Stimulated activated CD4-positive, alpha-beta T cell treated with anti-CD3 and anti-CD28 coated beads, Interleukin-1b, Interleukin-23, amount 100 ng/mL, for 24 hours (primary cell): ENCODE data around the gene SCN3B.

Source experiments
- DNase-seq, 4 experiments: peaks; one replicate each; pipeline ENCODE4 v3.0.0-alpha.2; 2020; ENCODE audit warnings: low read depth in 4 of 4, low spot score in 1 of 4

Gene SCN3B

DNA sequence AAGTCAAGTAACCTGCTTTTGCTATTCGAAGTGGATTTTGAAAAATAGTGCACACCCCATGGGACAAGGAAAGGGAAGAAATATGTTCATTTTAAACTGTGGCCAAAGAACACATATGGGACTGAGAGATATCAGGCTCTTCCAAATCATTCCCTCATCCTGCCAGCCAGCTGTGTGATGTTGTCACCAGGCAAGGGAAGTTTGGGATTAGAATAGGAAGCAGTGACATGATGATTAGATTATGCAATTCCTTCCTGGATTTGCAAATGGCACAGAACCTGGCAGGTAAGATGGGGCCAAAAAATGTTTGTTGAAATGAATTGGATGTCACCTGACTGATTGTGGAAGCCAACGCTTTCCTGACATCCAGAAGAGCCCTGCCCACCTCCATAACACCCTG, 4.9 kb upstream of the SCN3B start:
- DNase-seq = no peak

DNA sequence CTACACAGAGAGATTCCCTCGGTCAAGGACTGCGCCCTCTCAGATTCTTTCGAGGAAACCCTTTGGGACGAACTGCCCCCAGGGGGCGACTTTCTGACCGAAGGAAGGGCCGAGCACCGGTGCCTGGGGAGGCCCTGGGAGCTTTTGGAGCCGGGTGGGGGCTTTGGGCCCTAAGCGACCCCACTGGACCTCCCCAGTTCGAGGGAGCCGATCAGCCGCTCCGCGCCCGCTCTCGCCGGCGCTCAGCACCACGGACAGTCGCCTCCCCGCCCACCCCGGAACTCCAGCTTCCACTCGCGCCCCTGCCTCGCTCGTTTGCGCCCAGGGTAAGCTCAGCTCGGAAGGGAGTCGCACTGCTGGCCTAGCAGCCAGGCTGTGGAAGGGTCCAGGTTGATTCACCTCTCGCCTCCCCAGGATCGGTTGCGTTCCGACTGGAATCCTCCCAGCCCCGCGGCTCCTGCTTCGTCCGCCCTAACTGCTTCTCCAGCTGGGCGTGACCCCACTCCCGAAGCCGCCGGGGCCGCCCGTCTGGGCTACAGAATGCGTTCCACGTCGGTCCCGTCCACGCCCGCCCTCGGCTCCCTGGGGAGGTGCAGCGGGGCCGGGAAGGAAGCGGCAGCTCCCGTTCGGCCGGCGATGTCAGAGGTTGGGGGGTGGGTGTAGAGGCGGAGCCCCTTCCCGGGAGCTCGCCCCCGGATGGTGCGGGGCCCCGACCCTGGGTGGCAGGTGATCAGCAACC, 428 bp downstream of the SCN3B start:
- DNase-seq = no peak

DNA sequence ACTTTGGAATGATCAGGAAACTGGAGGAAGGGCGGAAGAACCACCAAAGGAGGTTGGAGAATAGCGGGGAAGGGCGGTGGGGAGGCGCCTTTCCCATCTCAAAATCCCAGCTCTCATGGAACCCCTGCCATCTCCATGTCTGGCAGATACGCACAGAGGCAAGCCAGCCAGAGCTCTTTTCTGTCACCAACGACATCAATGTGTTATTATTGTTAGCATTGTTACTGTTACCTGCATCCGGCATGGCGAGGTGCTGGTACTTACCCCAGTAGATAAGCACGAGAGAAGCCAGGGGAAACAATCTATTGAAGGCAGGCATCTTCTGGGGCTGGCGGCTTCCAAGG, 969 bp downstream of the SCN3B start:
- no peak for DNase-seq

DNA sequence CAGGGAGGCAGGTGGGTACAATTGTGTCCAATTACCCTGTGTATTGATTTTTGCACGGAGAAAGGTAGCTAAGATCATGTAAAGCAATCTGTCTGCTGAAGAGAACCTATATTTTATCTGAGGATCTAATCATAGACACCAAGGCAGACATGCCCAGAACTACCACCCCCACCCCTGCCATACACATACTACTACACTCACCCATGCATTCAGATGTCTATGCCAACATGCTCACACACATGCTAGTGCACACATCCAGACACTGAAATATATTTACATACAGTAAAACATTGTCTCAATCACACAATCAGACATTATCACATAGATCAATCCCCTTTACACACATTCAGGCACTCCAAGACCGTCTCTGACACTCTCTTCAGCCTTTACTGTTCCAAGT, 1.8 kb downstream of the SCN3B start:
- DNase-seq = no peak

DNA sequence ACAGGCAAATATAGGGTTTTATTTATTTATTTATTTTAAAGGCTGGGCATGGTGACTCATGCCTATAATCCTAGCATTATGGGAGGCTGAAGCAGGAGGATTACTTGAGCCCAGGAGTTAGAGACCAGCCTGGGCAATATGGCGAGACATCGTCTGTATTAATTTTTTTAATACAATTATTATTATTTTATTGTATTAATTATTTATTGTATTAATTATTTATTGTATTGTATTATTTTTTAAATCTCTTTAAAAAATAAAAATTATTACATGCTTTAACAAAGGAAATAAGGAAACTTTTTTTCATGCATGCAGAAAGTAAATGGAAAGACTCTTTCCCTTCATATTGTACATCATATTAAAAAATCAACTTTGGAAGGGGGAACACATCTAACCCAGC, 3.5 kb downstream of the SCN3B start:
- DNase-seq = no peak

DNA sequence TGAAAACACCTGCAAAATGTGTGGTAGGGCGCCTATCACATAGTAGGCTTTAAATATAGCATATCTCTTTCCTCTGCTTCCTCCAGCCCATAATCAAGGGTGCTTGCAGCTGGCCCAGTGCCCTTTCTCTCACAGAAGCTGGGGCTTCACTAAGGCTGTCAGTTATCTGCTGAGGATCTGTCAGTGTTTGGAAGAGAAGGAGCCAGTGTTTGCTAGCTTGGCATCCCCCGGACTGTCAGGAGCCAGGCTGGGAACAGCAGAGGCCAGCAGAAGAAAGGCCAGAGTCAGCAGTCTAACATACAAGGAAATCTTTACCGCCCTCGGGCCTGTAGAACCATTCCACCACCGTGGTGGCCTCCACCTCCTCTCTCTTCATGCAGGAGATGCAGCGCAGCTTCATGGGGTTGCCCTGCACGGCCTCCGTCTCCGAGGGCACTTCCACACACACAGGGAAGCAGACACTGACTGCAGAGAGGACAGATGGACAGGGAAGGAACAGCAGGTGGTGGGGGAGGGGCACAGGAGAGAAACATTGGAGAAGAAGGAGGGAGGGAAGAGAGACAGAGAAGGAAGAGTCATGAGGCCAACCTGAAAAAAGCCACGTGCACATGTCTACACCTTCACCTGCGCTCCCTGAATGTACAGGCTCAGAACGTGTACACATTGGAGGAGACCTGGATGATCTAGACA, 9.0 kb downstream of the SCN3B start:
- DNase-seq = no peak

DNA sequence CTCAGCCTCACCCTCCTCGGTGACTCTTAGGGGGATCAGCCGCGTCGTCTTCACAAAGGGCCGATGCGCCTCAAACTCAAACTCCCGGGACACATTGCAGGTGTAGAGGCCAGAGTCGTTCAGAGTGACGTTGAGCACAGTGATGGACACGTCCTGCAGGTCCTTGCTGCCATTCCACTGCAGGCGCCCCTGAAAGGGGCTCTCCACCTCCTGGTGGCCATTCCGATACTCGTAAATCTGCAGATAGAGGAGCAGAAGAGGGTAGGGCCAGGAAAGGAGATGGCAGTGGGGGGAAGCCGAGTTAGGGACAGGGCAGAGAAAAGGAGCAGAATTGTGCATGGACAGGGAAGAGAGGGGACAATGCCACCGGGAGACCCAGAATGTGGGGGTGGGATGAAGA, 12.0 kb downstream of the SCN3B start:
- DNase-seq = no peak

DNA sequence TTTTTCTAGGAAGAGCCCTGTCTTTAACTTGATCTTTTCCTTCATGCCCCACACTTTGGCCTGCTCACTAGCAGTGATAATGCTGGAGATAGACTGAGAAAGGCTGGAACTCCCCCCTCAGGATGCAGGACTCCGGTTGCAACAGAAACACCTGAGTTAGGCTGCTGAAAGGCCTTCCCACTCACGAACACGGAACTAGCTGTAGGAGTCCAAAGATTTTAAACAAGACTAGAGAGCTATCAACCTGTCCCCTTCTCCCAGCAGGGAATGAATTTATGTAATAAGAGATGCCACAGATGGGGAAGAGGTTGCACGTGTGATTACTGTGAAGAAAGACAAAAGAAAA, 13.0 kb downstream of the SCN3B start:
- DNase-seq = no peak

DNA sequence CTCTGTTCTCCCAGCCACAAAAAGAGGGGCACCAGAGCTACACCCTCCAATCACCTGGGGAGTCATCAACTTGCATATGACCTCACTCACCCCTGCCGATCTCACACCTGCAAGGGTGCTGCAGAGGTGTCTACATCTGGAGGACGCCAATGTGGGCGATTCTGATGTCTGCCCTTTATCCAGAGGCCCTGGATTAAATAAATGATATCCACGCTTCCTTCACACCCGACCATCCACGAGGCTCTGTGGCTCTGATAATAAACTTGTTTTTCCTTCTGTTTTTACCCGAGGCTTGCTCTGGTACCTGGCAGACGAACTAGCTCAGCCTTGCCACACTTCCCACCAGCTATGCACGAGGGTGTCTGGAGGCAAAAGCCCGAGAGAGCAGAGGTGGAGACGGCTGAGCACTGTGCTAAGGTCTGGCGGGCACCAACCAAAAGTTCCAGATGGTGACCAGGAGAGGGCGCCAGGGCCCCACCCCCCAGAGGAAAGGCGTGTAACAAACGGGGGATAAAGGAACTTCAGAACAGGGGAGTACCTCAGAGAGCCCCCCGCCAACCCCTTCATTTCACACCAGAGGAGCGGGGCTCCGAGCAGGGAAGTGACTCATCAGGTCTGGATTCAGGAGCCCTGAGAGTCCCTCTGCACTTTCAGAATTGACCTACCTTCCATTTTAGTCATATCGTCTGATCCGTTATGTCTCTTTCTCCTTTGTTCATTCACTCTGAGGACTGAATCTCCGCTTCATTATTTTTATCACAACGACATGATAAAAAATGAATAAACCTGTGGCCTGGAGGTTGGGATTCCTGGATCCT, 13.5 kb downstream of the SCN3B start:
- DNase-seq = peak in 3 of 4 experiments; percentile 20 to 38 (median 21)

DNA sequence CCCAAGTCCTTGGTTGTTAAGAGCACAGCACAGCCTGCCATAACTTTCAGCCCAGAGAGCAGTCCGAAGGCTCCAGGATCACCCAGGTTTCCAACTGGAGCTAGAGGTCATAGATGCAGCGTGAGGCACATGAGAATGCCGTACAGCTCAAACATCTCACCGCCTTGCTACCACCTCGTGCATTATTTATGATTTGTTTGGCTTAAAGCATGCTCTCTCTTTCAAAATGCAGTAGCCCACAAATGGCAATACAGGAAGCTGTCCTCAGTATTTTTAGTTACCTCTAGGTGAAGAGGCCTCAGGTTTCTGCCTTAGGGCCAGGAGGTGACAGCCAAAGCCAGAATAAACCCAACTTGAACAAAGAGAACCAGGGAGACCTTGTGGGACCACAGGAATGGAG, 14.4 kb downstream of the SCN3B start:
- DNase-seq = no peak

DNA sequence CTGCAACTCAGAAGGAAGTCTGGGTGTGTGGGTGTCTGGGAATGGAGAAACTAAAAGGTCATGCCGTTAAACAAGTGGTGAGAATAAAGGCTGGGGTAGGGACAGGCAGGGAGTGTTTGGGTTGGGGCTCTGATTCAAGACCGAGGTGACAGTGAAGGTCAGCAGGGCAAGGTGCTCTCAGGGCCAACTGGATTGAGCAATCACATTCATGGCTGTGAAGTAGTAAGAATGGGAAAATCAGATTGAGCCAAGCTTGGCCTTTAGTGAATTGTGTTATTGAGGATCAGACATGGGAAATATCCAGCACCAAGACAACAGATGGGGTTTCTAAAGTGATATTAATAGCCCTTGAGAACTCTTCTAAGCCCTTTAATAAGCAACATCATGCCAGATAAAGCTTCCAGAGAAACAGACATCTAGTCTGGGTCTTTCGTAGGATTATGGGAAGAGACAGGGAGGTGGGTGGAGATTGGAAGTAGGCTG, 24.3 kb downstream of the SCN3B start:
- no peak for DNase-seq

DNA sequence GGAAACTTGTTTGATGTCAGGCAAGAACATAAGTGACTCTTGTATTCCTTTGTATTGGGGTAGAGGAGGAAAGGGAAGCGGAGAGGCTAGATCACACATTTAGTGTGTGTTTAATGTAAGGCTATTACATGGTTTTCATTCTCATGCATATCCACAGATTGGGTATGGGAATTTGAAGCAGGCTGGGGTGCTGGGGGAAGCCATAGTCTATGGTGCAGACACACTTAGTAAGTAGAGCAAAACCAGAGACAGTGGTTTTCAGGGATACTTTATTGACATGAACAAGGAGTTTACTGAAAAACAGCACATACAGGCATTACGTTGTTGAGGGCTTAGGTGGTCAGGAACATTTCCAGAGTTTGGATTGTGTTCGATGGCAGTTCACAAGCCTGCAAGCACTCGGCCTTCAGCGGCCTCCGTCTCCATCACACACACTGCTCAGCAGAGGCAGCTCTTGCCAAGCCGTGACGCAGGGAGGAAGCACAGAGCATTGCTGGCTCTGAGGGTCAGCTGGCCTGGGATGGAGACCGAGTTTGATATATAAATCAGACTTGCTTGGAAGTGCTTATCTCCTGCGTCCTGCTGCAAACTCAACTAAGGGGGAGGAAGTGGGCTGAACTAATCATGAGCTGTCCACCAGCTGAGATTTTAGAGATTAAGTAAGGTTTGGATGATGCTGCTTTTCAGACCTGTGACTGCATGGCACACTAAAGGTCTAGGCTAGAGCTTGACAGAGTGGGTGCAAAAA, 25.3 kb downstream of the SCN3B start:
- no peak for DNase-seq

DNA sequence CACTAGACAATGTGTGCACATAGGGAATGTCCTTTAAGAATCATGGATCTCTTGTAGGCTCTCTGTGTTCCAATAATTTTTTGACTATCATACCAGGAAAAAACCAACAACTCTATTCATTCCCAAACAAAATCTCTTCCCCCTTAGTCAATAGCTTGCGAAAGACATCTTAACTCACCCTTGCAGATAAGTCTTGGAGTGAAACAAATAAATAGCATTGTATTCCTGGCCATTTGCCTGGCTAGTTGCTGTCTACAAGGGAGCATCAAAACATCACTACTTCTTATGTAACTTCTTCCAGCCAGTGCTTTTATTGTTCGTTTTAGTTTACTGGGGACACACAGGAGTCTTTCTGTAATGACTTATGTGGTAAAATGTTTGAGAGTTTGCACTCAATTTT, 29.4 kb downstream of the SCN3B start:
- DNase-seq = no peak

DNA sequence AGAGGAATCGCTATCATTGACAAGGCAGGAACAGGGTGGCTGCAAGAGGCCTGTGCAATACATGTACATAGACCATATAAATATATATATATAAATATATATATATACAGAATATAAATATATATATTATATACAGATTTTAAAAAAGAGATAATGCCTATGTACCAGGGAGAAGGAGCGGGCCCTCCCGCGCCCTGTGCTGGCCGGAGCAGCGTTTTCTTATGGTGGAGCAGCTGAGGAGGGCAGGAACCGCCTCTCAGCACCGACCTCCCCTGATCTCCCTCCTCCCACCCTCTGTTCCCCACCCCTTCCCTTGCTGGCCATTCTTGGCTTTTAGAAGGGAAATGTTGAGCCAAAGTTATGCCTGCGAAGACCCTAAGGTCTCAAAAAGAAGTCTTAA, 31.8 kb downstream of the SCN3B start:
- DNase-seq = no peak

DNA sequence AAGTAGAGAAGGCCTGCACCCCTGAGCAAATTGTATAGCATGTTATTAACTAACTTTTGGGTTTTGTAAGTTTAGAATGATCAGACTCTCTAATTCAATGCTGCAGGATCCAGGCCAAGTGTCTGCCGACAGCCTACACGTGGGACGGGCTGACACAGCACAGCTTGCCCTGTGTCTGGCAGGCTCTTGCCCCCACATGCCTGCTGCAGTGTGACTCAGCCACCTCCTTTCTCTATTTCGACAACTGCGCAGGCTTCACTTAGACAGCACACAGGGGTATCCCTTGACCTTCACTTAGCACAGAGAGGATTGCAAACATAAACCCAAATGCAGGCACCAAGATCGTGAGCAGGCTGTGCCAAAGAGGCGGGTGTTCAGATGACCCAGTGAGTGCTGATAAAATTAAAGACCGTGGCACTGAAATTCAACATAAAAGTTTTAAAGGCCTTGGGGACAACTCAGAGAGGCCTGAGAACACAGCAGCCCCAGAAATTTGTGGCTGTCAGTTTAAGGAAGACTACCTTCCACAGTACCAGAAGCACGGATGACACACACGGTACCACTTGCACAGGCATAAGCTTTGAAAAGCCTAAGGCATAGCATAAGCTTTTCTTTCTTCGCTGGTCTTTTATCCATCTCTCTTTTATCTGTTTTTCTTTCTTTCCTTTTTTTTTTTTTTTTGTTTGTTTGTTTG, 37.8 kb downstream of the SCN3B start:
- DNase-seq = no peak

DNA sequence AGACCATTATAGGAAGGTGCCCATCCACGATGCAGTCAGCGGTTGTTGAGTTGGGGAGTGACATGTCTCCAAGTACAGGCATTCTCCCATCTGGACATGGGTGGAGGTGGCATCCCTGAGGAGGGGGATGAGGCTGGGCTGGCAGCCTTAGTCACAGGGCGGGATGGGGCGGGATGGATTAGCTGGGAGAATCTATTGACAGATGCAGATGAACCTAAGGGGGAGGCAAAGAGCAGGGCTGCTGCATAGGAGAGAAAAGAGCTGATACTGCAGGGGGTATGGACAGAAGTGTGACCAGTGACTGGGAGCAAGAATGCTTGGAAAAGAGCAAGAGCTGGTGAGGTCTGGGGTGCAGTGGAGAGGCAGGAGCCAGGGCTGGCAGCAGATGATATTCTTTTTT, 42.7 kb downstream of the SCN3B start:
- DNase-seq = no peak

DNA sequence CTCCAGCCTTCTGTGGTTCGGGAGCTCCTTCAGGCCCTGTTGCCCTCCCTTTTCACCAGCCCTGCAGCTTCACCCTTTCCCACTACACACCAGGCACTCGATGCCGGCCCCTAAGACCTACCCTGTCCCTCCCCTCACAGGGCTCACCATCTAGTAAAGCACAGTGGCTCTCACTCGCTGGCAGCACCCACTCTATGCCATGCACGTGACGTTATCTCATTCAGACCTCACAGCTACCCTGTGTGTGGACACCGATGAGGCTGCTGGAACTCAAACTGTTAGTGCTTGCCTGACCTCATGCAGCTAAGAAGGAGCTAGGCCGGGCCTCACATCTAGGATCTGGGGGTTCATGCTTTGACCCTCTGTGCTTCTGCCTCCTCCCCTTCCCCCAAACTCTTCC, 45.5 kb downstream of the SCN3B start:
- DNase-seq = no peak

DNA sequence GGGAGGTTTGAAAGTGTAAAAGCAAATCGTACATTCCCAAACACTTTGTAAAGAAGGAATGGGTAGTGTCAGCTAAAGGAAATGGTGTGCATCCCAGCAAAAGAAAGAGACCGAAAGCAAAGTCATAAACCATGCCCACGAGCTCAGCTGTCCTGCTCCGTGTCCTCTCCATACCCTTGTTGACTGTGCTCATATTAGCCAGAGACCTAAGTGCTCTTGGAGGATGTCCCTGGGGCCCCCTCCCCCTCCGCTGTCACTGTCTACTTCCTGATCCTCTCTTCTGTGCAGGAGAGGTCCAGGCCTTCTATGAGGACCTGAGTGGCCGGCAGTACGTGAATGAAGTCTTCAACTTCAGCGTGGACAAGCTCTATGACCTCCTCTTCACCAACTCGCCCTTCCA, 46.1 kb downstream of the SCN3B start:
- no peak for DNase-seq

DNA sequence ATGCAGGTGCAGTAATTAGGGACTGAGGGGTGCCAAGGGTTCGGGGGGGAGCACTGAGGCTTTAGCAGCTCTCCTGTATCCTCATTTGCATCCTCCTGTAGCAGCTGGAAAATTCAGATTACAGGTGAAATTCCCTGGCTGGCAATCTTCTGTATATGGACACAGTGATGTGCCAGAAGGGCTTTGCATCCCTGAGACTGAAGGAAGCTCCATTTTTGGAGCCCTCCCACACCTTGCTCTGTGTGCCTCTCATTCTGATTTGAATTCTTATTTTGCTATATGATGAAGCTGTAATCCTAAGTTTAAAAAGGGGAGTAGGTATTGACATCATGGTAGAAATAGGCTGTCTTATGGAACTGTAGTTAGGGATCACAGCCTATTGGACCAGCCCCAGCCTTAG, 46.6 kb downstream of the SCN3B start:
- DNase-seq = no peak

DNA sequence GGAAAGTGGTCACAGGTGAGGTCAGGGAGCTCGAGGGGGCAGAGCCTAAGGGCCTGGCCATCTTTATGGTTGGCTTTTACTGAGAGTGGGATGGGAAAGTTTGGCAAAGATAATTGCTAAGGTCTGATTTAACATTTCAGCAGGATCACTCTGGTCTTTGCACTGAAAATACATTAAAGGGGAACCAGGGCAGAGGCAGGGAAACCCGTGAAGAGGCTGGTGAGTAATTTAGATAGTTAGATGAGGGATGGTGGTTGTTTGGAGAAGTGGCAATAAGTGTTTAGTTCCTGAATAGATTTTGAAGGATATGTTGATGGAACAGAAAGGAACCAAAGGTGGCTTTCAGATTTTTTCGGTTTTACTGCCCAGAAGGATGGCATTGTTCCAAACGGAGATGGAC, 50.8 kb downstream of the SCN3B start:
- no peak for DNase-seq

DNA sequence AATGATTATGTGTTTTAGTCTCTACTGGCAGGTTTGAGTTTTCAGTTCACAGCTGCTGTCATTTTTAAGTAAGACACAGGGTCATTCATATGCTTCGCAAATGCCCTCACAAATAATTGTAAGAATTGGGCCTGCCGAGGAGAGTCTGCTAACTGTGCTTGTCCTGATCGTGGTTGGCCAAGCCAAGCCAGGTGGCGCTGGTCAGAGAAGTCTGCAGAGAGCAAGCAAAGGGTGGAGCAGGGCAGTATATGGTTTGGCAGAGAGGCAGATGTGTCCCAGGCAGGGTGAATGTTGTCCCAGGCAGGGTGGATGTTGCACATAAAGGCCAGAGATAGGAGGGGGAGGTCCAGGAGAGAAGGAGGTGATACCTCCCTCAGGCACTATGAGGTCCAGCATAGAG, 52.7 kb downstream of the SCN3B start:
- DNase-seq = no peak
